Brain microvascular endothelial cell (primary cell): ENCODE data around the gene ELMO1.

Experiments used
- DNase-seq: peaks from one replicate; pipeline ENCODE4 v3.0.0-alpha.2; 2020
- H3K27ac ChIP-seq: fragments of 250-450 bp; sonication (Bioruptor Pico); 2 replicates; pipeline ENCODE4 v1.5.1; 2020; ENCODE audit warnings: mild to moderate bottlenecking, moderate library complexity
- H3K27me3 ChIP-seq: fragments of 250-450 bp; sonication (Bioruptor Pico); replicated peaks from 2 replicates; pipeline ENCODE4 v1.5.1; 2020; ENCODE audit warnings: mild to moderate bottlenecking
- H3K36me3 ChIP-seq: fragments of 250-450 bp; sonication (Bioruptor Pico); replicated peaks from 2 replicates; pipeline ENCODE4 v1.5.1; 2020; ENCODE audit warnings: mild to moderate bottlenecking
- H3K4me3 ChIP-seq: 2 replicates; pipeline ENCODE4 v1.5.1; 2011; ENCODE audit warnings: low read depth, mild to moderate bottlenecking, control low read depth, low read length, moderate library complexity
- in situ Hi-C: cut with HindIII; loops from 2 replicates; pipeline ENCODE4 v1.10.0; 2017; ENCODE audit warnings: low sequenced_read_pairs, low pct_ligation_motif_present
- TF ChIP-seq, protein P1 (sequence below): IDR thresholded peaks from 2 replicates; pipeline ENCODE4 v1.5.1; 2011; ENCODE audit warnings: low read depth, mild to moderate bottlenecking, moderate library complexity, low read length, control low read depth, inconsistent platforms; ENCODE audit errors: missing control alignments

ELMO1 gene

DNA sequence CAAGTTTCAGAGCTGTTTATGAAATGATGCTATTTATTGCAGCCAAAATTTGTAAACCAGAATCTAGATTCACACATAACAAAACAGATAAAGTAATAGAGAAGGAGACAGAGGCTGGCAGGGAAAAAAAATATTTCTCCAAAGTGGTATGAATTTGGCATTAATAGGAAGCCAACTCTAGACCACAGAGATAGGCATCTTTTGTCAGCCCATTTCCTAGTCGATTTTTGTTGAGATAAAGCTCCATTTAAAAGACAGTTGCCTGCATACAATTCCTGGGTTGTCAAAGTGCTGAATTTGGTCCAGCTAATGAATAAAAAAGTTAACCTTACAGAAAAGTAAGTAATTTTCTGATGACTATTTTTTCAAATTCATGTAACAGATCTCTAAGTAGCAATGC is 219.3 kb downstream of the ELMO1 start:
- H3K4me3 ChIP-seq, result no peak overlapping the region
- H3K36me3 ChIP-seq, result no peaks in the 10 kb centered on the region
- in situ Hi-C loops, result no loop called here
- H3K27ac ChIP-seq, result no peak overlapping the region
- H3K27me3 ChIP-seq, result no peaks in the 10 kb centered on the region
- DNase-seq, result no peak
- TF ChIP-seq, protein P1, sequence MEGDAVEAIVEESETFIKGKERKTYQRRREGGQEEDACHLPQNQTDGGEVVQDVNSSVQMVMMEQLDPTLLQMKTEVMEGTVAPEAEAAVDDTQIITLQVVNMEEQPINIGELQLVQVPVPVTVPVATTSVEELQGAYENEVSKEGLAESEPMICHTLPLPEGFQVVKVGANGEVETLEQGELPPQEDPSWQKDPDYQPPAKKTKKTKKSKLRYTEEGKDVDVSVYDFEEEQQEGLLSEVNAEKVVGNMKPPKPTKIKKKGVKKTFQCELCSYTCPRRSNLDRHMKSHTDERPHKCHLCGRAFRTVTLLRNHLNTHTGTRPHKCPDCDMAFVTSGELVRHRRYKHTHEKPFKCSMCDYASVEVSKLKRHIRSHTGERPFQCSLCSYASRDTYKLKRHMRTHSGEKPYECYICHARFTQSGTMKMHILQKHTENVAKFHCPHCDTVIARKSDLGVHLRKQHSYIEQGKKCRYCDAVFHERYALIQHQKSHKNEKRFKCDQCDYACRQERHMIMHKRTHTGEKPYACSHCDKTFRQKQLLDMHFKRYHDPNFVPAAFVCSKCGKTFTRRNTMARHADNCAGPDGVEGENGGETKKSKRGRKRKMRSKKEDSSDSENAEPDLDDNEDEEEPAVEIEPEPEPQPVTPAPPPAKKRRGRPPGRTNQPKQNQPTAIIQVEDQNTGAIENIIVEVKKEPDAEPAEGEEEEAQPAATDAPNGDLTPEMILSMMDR, result no peak

DNA sequence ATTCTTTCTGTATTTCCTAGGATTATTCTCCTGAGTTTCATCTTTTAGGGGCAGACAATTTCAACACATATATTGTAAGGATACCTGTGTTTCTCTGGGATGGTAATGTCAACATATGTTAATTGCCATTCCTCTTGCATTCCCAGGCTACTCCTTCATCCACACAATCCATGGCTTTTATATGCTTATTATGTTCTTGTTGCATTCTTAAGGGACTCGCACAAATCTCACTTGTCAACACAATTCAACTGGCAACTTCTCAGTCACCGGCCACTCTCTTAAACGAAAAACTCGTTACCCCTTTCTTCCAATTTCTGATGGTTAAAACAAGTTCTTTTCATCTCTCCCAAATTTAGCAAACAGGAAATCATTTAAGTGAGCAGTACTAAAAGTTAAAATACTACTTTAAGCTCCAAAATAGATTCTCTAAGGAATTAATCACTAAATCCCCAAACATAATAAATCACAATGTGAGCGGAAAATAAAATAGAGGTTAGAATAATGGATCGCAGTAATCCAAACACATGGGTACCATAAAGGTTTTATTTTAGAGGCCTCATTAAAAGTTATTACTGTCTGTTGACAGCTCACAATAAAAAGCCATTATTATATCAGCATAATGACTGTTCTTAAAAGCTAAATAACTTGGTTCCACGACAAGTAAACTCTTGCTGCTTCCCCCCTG is 223.2 kb downstream of the ELMO1 start:
- Histone ChIP-seq H3K36me3 (no peaks in the 10 kb centered on the region), H3K27me3 (no peaks in the 10 kb centered on the region), H3K27ac (no peak overlapping the region), H3K4me3 (no peak overlapping the region)
- TF ChIP-seq, protein P1, result no peak
- in situ Hi-C loops, result no loop called here
- DNase-seq, result no peak

DNA sequence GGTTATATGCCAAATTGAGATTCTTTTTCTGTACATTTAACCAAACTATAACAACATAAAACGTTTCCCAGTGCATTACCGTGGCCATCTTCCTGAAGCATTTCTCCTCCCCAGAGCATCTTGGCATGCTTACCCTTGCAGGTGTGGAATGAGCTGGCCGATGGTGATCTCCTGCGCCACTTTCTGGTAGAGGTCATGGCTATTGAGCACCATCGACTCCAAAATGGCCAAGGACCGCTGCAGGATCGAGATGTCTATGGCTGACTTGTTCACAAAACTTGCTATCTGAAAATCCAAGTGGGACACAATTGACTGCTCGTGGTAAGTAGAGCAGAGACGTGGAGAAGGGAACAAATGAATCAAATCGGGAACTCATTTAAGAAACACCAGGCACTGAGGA is 223.9 kb downstream of the ELMO1 start:
- Histone ChIP-seq H3K4me3 (no peak overlapping the region), H3K27me3 (no peaks in the 10 kb centered on the region), H3K36me3 (no peaks in the 10 kb centered on the region), H3K27ac (no peak overlapping the region)
- TF ChIP-seq, protein P1, result no peak
- in situ Hi-C loops, result no loop called here
- no peak for DNase-seq

DNA sequence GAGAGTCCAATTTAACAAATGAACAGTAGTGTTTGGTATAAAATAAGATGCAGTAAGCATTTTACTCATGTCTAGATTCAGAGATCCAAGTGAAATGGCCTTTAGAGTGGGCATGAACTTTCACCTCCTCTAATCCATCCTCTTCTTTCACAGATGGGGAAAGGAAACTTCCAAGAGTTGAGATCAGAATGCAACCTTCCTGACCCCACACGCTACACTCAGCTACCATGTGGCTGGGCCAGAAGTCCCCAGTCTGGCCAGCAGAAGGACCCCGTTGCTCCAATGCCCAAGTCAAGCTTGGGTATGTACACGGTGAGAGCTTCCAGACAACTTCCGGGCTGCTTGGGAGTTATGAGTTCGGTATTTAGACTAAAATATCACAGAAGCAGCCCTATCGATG is 228.0 kb downstream of the ELMO1 start:
- Histone ChIP-seq H3K27me3 (no peaks in the 10 kb centered on the region), H3K27ac (no peak overlapping the region), H3K4me3 (no peak overlapping the region), H3K36me3 (no peaks in the 10 kb centered on the region)
- TF ChIP-seq, protein P1, result no peak
- DNase-seq, result no peak
- in situ Hi-C loops, result no loop called here

DNA sequence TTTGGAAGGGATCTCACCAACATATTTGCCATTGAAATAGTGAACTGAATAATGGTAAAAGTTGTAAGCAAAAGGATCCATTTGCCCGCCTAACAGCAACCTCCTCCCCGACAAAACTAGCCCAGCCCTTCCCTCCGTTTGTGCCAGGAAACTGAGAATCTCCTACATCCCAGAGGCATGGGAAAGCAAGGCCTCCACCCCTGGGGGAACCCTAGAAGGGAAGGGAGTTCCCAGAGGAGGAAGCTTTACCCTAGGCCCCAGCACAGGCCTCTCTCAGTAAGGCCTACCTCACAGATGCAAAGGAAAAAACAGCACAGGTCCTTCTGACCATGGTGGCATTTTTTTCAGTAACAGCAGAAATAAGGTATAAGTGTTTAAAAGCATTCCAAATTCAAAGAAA is 229.7 kb downstream of the ELMO1 start:
- Histone ChIP-seq H3K36me3 (no peaks in the 10 kb centered on the region), H3K27ac (no peak overlapping the region)

More for the DNA sequence above, 229.7 kb downstream of the ELMO1 start:
- in situ Hi-C loops, result no loop called here
- H3K4me3 ChIP-seq, result no peak overlapping the region
- H3K27me3 ChIP-seq, result no peaks in the 10 kb centered on the region
- TF ChIP-seq, protein P1, result no peak
- DNase-seq, result no peak
